EH (cell line): Measurements from ENCODE around the gene EIF3CL.
A peak's percentile ranks its signal among the peaks of the same experiment; 100 is the strongest.
"Not testable (repeated sequence)": the region's sequence is repeated elsewhere in the genome, so short reads cannot be mapped to it uniquely, and the experiment has no call there.

ENCODE experiments used
- DNase-seq: peaks from one replicate; pipeline ENCODE4 v3.0.0-alpha.2; 2015; ENCODE audit warnings: low read depth

Gene EIF3CL

GRCh38 chr16:28338230-28338629 is 65.4 kb downstream of the EIF3CL start:
- not testable (repeated sequence) for DNase-seq

GRCh38 chr16:28336940-28337710 is 66.5 kb downstream of the EIF3CL start:
- DNase-seq: peak; percentile 21

GRCh38 chr16:28335678-28336077 is 68.0 kb downstream of the EIF3CL start:
- DNase-seq: not testable (repeated sequence)

GRCh38 chr16:28332632-28333031 is 71.0 kb downstream of the EIF3CL start:
- not testable (repeated sequence) for DNase-seq

- DNase-seq: not testable (repeated sequence)
These were observed 72.7 kb downstream of the EIF3CL start for GRCh38 chr16:28330981-28331380.

- DNase-seq: not testable (repeated sequence)
These were observed 73.4 kb downstream of the EIF3CL start for GRCh38 chr16:28330232-28330631.
